C1 segment of cervical spinal cord (tissue), 14 donors: ENCODE results near the gene HOXD10.

Source experiments
- DNase-seq, 14 donors: peaks; one replicate each; lab custom pipeline; 2025; lab: John Stamatoyannopoulos, UW

HOXD10 gene

DNA sequence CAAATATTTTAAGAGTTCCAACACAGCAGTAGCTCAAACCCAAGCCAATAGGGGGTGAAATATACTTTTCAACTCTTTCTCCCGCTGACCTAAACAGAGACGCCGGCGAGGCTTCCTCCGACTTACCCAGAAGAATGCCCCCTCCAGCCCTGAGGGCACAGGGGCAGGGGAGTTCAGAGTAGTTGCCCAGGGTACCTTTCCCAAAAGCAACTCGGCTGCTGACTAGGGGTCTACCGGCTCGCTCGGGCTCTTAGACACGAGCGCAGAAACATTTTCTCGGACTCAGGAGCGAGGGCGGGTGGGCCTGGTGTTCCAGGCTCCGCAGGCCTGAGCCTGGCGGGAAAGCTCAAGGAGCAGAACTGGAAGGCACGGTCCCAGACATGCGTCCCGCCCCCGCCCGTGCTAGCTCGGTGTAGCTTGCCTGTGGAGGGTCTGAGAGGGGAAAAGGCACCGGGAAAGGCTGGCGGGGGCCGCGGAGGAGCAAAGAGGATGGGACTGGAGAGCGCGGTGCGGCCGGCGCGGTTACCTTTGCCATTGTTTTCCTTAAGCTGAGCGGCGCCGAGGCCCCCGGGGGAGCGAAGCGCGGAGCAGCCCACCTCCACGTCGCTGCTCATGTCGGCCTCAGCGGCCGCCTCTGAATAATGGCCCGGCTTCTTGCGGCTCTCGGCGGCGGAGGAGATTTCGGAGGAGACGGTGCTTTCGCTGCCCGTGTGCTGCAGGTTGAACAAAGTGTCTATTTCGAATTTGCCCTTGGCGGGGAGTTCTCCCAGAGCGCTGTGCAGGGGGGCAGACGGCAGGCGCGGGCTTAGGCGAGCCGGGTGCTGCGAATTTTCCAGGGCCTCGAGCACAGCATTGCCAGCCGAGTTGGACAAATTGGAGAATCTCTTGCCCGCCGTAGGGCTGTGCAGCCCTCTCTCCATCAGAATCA, 33.5 kb upstream of the HOXD10 start:
- no peak for DNase-seq

DNA sequence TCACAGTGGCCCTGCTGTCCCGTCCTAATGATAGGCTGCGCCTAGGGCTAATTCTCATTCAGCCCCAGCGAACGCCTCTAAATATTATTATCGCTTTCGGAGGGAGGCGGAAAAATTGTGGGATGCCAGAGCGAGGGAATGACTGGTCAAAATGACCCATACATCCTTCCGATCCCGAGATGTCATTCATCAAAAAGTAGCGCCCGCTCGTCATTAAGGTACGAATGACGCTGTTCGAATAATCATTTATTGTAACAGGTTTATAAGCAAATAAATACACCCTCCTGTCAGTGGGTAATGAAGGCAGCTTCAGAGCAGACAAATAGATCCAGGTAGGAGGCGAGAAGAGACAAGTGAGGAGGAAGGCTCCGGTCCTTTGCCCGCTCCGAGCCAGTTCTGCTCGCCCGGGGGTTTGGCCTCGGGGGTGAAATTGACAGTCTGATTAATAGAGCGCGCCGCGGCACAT, 32.7 kb upstream of the HOXD10 start, which contains the start of gene EVX2:
Gene EVX2 (minus strand): TSS at position 167 of the 466 bp plus-strand sequence. CDS start 186 bp downstream, outside the sequence.
- no peak for DNase-seq

DNA sequence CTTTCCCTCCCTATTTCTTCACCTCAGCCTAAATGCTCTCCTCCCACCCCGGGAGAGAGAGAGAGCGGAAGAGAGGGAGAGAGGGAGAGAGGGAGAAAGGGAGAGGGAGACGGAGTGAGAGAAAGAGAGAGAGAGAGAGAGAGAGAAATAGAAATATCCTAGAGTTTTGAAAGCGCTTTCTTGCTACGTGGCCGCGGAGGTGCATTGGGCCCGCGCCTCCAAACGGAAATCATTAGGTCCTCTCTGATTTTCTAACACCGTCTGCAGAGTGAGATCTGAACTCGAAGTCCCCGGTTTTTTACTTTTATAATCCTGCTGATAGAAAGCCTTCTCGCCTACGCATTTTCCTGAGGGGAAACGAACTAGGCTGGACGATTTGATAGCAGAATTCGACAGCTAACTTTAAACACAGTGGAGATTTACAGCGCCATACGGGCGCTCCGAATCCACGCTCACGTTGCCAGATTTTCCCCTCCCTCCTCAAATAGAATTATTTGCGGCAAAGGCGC, 31.9 kb upstream of the HOXD10 start:
- no peak for DNase-seq

DNA sequence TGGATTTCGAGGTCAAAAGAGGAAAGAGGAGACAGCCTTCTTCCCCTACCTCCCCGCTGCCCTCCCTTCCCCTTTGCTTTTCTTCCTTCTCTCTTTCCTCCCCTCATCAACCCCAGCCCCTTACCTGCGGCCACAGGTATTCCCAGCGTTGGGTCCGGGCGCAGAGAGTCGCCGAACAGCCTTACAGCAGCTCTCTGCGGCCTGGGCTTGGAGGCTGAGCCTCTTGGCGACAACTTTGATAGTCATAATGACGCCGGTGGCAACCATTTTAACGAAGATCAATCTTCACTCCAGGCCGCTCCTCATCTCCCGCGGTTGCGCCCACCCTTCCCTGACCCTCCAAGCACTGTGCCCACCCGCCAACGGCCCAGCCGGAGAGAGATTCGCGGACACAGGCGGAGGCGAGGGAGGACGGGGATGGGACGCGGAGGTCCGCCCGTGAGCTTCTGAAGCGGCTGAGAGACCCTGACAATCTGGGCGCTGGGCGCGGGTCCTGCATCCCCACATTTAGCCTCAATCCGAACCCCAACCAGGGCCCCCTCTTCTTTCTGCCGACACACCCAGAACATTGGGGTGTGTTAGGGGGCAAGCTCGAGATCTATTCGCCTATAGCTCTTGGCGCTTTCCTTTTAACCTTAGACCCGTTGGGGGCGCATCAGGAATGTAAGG, 31.3 kb upstream of the HOXD10 start:
- DNase-seq: no peak

DNA sequence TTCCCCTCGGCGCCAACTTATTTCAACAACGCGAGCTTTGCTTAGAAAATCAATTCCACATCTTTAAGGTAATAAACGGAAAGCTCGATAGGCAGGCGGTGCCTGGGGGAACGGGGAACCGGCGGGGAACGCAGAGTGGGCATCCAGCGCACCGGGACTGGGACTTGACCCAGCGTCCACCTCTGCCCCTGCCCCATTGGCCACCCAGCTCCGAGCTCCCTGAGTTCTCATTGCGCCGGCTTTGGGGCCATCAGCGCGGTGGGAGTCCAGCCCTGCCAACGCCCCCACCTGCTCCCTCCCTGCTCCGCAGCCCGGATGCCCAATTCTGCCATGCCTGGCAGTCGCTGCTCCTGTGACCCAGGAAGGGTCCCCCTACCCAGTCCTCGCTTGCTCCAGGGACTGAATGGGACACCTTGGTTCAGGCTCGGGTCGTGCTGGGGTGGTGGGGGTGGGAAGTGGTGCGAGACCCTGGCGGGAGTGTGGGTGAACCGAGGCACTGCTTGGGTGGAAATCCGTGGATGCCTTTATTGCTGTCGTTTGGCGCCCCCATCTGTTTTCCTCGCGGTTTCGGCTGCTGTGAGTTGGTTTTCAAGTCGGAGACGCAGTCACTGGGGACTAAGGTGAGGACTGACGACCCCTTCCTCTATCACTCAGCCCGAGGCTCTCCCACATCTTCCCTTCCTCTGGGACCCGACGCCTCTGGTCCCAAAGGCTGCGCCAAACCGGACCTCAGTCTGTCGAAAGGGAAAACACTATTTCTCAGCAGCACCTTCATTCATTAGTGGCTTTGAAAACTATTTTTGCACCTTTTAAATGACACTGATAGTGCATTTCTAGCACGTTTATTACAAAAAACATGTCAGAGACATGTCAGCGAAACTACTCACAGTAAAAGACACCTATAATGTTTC, 30.5 kb upstream of the HOXD10 start:
- peak in 7 of 14 donors; percentile 6 to 42 (median 7) for DNase-seq

DNA sequence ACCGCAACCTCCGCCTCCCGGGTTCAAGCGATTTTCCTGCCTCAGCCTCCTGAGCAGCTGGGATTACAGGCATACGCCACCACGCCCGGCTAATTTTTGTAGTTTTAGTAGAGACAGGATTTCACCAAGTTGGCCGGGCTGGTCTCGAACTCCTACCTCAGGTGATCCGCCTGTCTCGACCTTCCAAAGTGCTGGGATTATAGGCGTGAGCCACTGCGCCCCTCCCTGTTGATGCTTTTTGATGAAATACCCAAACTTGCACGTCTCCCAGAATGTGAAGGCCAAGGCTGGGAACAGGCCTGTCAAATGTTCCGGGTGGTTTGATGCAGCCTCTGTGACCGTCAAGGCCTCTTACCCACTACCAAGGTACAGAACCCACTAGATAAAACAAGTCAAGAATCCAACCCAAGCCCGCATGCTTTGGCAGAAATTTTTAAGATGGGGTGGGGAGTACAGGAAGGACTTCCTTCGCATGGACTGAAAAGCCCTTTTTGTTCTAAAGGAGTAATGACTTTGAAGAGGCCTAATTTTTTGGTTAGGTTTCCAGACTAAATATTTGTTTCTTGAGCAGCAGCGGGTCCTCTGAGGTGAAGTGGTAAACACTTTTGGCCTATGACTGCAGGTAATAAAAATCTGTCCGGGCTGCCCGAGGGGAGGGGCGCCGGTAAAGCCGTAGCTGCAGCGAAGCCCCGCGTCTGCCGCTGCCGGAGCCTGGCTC, 29.1 kb upstream of the HOXD10 start:
- DNase-seq: no peak

DNA sequence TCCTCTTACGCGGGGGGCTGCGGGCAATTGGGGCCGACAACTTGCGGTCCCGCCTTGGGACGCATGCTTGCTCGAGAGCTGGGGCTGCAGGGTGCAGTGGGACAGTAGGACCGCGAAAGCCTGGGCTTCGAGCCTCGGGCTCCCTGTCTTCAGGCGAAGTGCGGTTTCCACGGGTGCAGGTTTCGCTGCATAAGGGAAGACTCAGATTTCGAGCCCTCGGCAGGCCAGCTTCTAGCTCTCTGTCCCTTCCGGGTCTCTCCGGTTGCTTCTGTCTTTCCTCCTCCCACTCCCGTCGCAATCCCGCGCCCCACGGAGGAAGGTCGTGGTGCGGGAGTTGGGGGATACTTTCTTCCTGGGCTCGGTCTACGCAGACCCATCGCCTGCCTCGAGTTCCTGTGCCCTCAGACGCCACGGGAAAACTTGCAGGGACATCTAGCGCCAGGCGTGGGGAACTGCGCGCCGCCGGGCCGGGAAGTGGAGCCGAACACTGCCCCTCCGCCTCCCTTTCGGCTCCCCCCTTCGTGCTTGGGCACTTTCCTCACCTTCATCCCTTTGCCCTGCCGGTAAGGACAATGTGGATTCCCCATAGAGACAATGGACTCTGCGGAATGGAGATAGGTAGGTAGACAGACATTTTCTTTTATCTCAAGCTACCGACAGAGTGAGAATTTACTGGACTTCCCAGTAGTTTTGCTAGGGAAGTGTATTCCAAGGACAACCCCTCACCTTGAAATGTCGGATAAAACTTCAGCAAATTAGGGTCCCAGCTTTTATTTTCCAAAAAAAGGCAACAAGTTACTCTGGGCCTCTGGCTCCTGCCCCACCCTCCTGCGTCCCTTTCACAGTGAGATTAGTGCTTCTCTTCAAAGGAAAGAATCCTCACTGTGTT, 28.3 kb upstream of the HOXD10 start:
- DNase-seq: peak in 8 of 14 donors; percentile 5 to 40 (median 12)

DNA sequence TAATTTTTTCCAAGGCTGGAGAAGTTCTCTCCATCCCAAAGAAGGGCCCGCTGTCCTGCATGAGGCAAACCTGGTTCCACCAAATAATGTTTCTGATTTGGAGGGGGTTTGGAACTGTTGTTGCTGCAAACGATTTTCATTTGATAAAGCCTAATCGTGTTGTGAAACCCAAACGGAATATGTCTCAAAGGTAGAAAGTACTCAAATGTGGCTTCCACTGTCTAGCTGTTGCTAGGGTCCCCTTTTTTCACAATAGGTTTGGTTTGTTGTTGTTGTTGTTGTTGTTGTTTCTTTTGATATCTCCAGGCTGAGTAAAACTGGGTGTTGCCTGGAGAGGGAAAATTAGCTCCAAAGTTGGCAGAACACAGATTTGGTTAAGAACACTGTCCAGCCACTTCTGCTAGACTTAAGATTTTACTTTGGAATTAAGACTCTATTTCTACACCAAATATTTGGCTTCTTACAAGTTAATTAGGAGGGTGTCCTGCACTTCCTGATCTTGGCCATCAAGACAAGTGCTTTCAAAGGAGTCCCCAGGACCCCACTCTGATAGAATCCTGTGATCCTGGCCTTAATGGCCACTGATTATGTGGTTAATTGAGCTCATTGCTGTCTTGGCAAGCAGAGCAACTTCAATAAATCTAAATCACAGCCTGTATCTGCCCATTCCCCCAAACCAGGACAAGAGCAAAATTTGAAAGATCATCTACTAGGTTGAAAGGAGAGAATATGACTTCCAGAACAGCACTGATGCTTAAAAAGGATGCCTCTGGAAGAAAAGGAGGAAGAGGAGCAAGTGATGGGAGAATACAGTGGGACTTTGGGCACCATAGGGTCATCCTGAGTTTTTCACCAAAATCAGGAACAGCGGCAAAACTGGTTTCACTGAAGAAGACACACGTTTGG, 27.4 kb upstream of the HOXD10 start:
- DNase-seq: no peak

DNA sequence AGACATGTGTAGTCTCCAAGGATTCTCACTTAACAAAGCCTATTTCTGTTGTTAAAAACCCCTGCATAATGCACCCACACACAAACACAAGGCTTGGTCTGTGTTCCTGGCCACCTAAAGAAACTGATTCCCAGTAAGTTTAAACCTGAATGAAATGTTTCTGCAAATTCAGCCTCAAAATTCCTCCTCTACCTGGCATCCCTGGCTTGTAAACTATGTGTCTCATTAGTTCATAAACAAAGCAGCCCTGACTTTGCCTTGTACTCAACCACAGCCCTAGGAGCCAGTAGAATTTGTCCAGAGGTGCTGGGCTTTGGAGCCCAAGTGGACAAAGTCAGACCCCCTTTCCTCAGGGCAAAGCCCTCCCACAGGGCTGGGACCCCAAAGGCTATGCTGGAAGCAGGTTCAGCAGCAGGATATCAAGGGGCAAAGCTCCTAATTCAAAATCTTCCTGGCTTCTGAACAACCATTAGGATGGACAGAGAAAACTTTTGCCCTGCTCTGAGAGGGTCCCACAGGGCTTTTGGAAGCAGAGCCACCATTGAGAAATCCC, 26.7 kb upstream of the HOXD10 start:
- no peak for DNase-seq

DNA sequence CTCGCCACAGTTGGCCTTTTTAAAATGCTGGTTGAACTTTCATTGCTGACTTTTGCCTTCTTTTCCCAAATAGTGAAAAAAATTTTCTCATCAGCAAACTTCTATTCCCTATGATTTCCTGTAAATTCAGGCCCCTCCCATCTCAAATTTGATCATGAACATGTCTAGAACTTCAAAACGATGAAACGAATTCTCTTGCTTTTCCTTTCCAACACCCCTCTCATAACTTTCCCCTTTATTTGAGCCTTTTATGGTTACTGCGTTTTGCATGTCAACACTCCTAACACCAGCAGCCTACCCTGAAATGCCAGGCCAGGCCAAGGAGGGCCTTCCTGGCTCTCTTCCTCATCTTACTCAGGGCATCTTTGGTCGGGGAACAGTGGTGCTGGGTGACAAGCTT, 25.7 kb upstream of the HOXD10 start:
- no peak for DNase-seq

DNA sequence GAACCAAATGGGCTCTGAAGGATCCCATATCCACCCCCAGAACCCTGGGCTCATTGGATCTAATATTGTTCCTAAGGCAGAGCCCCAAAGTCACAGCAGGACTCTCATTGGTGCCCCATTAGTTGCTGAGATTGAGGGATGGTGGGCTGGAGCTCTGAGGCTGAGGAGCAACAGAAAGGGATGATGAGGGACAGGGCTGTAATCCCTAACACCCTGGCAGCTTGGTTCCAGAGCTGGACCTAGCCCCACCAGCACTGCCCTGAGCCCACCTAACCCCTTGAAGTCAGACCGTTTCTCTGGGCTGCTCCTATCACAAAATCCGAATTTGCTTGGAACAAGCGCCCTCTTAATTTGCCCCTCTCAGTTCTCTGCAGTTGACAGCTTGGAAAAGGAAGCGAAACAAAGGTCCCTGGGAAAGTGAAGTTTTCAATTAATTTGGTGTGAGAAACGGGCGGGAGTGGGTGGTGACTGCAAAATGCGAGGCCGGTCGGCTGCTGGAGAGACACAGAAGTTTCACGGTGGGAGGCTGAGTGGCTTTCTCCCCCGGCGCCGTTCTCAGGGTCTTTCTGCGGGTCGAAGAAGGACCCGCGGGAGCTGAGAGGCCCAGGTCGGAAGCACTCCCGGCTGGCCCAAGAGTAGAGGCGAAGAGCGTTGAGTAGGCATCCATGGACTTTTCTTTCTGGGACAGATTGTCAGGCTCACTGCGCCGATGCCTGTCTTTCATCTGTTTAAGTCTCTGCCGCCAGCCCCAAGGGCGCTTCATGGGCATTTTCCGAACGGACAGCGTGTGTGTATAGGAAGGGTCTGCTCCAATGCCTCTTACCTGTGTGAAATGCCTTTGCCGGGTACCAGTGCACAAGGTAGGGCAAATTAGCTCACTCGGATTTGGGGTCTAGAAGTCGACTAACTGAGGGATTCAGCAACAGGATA, 25.0 kb upstream of the HOXD10 start:
- DNase-seq: no peak

DNA sequence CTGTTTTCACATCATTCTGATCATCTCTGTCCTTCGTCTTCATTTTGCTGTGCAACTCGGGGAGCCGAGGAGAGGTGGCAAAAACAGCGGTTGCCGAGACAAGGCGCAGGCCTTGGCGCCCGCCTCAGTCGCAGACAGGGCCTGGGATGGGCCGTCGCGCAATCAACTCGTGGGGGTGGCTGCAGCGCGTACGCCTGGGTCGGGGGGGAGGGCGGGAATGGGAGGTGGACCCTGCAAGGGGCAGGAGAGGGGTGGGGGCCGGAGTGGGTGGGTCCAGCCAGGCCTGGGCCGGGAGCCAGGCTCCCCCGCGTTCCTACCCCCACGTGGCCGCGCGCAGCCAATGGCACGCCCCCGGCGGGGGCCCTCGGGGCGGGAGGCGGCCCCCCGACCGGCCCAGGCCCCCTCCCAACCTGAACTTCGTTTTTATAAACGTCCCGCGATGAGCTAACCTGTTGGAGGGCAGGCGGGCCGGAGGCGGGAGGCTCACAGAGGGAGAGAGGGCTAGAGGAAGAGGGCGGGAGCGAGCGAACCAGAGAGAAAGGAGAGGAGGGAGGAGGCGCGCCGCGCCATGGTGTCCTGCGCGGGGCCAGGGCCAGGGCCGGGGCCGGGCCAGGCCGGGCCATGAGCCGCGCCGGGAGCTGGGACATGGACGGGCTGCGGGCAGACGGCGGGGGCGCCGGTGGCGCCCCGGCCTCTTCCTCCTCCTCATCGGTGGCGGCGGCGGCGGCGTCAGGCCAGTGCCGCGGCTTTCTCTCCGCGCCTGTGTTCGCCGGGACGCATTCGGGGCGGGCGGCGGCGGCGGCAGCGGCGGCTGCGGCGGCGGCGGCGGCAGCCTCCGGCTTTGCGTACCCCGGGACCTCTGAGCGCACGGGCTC, 24.1 kb upstream of the HOXD10 start, which contains the start of gene HOXD13:
Gene HOXD13 (plus strand): TSS at position 452 of the 875 bp plus-strand sequence. CDS start 170 bp downstream, at position 622.
- DNase-seq: no peak

DNA sequence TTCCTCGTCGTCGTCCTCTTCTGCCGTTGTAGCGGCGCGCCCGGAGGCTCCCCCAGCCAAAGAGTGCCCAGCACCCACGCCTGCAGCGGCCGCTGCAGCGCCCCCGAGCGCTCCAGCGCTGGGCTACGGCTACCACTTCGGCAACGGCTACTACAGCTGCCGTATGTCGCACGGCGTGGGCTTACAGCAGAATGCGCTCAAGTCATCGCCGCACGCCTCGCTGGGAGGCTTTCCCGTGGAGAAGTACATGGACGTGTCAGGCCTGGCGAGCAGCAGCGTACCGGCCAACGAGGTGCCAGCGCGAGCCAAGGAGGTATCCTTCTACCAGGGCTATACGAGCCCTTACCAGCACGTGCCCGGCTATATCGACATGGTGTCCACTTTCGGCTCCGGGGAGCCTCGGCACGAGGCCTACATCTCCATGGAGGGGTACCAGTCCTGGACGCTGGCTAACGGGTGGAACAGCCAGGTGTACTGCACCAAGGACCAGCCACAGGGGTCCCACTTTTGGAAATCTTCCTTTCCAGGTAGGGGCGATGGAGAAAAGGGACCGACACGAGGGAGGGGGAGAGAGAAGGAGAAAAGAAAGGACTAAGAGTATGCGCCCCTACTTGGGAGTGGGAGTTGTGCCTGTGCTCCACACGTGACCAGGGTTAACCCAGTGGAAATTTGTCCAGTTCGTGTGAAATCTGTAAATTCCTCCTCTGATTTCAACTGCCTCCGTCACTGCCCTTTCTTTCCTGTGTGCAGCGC, 23.3 kb upstream of the HOXD10 start:
- no peak for DNase-seq

DNA sequence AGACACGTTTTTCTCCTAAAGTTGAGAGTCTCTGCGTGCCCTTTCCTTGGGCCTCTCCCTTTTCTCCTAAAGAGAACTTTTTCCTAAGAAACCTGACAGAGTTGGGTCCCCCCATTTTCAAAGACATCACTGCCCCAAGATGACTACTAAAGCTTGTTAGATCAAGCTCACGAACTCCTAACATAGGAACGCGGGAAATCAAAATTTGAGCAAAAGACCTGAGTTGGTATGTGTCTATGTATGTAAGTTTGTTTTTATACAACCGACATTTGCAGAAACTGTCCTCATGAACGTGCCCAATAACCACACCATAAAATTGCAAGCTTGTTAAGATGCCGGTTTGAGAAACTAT, 22.7 kb upstream of the HOXD10 start:
- DNase-seq: no peak

DNA sequence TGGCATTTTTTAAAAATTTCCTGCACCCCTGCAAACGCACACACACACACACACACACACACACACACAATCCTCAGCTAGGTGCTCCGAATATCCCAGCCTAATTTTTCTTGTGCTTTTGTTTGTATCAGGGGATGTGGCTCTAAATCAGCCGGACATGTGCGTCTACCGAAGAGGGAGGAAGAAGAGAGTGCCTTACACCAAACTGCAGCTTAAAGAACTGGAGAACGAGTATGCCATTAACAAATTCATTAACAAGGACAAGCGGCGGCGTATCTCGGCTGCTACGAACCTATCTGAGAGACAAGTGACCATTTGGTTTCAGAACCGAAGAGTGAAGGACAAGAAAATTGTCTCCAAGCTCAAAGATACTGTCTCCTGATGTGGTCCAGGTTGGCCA, 22.2 kb upstream of the HOXD10 start:
- DNase-seq: no peak
